Suprapubic skin (tissue), 4 donors: Measurements from ENCODE around the gene PIGV.

Experiments
- EP300 ChIP-seq: sonication (generic); formaldehyde crosslinking; IDR thresholded peaks from one replicate; pipeline ENCODE4 v1.6.1; 2017; ENCODE audit warnings: antibody characterized with exemption
- POLR2A ChIP-seq, 2 donors: fragments of 450-650 bp; IDR thresholded peaks; one replicate each; pipeline ENCODE4 v1.6.1; 2017; ENCODE audit warnings: antibody characterized with exemption in 2 of 2, mild to moderate bottlenecking in 2 of 2, moderate library complexity in 2 of 2
- POLR2AphosphoS5 ChIP-seq, 3 donors: sonication (generic); formaldehyde crosslinking; IDR thresholded peaks; one replicate each; pipeline ENCODE4 v1.6.1; 2017; ENCODE audit warnings: antibody characterized with exemption in 3 of 3
- TF ChIP-seq, protein P1 (sequence below), 2 donors: fragments of 200-600 bp in 1 of 2; fragments of 450-650 bp in 1 of 2; sonication (generic) in 1 of 2; IDR thresholded peaks; one replicate each; pipeline ENCODE4 v1.5.1; 2016 to 2019; ENCODE audit warnings: antibody characterized with exemption in 2 of 2, mild to moderate bottlenecking in 1 of 2, moderate library complexity in 1 of 2

DNA sequence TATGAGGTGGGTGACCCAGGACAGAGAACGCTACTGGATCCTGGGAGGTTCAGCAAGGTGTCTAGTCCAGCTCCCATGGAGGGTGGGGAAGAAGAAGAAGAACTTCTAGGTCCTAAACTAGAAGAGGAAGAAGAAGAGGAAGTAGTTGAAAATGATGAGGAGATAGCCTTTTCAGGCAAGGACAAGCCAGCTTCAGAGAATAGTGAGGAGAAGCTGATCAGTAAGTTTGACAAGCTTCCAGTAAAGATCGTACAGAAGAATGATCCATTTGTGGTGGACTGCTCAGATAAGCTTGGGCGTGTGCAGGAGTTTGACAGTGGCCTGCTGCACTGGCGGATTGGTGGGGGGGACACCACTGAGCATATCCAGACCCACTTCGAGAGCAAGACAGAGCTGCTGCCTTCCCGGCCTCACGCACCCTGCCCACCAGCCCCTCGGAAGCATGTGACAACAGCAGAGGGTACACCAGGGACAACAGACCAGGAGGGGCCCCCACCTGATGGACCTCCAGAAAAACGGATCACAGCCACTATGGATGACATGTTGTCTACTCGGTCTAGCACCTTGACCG, 8.6 kb upstream of the PIGV start:
- TF ChIP-seq POLR2A (IDR thresholded peaks at IDR 0.05) (no peak), POLR2AphosphoS5 (IDR thresholded peaks at IDR 0.05) (no peak), EP300 (no peak)
- TF ChIP-seq, protein P1, sequence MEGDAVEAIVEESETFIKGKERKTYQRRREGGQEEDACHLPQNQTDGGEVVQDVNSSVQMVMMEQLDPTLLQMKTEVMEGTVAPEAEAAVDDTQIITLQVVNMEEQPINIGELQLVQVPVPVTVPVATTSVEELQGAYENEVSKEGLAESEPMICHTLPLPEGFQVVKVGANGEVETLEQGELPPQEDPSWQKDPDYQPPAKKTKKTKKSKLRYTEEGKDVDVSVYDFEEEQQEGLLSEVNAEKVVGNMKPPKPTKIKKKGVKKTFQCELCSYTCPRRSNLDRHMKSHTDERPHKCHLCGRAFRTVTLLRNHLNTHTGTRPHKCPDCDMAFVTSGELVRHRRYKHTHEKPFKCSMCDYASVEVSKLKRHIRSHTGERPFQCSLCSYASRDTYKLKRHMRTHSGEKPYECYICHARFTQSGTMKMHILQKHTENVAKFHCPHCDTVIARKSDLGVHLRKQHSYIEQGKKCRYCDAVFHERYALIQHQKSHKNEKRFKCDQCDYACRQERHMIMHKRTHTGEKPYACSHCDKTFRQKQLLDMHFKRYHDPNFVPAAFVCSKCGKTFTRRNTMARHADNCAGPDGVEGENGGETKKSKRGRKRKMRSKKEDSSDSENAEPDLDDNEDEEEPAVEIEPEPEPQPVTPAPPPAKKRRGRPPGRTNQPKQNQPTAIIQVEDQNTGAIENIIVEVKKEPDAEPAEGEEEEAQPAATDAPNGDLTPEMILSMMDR (IDR thresholded peaks at IDR 0.05): no peak
